ENCODE data around the gene KRTAP21-1. TPM values are rescaled to one million over a fixed set of nuclear protein-coding genes. Genes with fewer than 3 reads are reported as not detected.
"Not testable (repeated sequence)": the region's sequence is repeated elsewhere in the genome, so short reads cannot be mapped to it uniquely, and the experiment has no call there.

KRTAP21-1 gene
- total RNA-seq (not detected), polyA plus RNA-seq (not detected)
- long read RNA-seq, donor 1: 0 reads
- long read RNA-seq, donor 2: 0 reads

- H3K9me3 ChIP-seq (ENCODE audit: control insufficient read depth, low read length); H3K36me3 ChIP-seq (ENCODE audit: control insufficient read depth in 1 of 2, insufficient read depth in 2 of 2, low read length in 1 of 2); intact Hi-C loops (cut with DNase I); DNase-seq; ATAC-seq (ENCODE audit: low FRiP score); H3K27me3 ChIP-seq (ENCODE audit: control insufficient read depth in 1 of 2, insufficient read depth in 2 of 2, low read length in 1 of 2); H3K4me1 ChIP-seq (ENCODE audit: control insufficient read depth in 1 of 2, insufficient read depth in 2 of 2, low read length in 2 of 2); H3K4me3 ChIP-seq (ENCODE audit: low read length in 2 of 2); H3K27ac ChIP-seq (ENCODE audit: low read depth in 1 of 2, low read length in 2 of 2): not testable (repeated sequence)
- WGBS, 2 donors: 97 to 100% methylated on average over 2 of the region's 2 CpGs
These were observed at the start of gene KRTAP21-1 for GRCh38 chr21:30755328-30755727. Gene KRTAP21-1 (minus strand): TSS chr21:30755428. CDS start chr21:30755378, 50 bp downstream.

- DNase-seq (no peak), ATAC-seq (ENCODE audit: low FRiP score) (no peak)
- Histone ChIP-seq H3K4me1 (ENCODE audit: control insufficient read depth in 1 of 2, insufficient read depth in 2 of 2, low read length in 2 of 2) (no peaks in the 10 kb centered on the region), H3K4me3 (ENCODE audit: low read length in 2 of 2) (no peak overlapping the region), H3K27me3 (ENCODE audit: control insufficient read depth in 1 of 2, insufficient read depth in 2 of 2, low read length in 1 of 2) (no peaks in the 10 kb centered on the region), H3K9me3 (ENCODE audit: control insufficient read depth, low read length) (no peaks in the 10 kb centered on the region), H3K27ac (ENCODE audit: low read depth in 1 of 2, low read length in 2 of 2) (no peak overlapping the region), H3K36me3 (ENCODE audit: control insufficient read depth in 1 of 2, insufficient read depth in 2 of 2, low read length in 1 of 2) (no peaks in the 10 kb centered on the region)
- WGBS, 2 donors: 93 to 94% methylated on average over 1 of the region's 1 CpG
- intact Hi-C loops (cut with DNase I): no loop called here
These were observed 45.4 kb upstream of the KRTAP21-1 start for GRCh38 chr21:30800605-30801004.

GRCh38 chr21:30793581-30794314 is 38.5 kb upstream of the KRTAP21-1 start:
- ATAC-seq (ENCODE audit: low FRiP score) (no peak), DNase-seq (no peak)
- H3K27me3 ChIP-seq (ENCODE audit: control insufficient read depth in 1 of 2, insufficient read depth in 2 of 2, low read length in 1 of 2): no peaks in the 10 kb centered on the region
- WGBS, 2 donors: 58 to 59% methylated on average over 2 of the region's 2 CpGs
- H3K4me1 ChIP-seq (ENCODE audit: control insufficient read depth in 1 of 2, insufficient read depth in 2 of 2, low read length in 2 of 2): no peaks in the 10 kb centered on the region
- H3K36me3 ChIP-seq (ENCODE audit: control insufficient read depth in 1 of 2, insufficient read depth in 2 of 2, low read length in 1 of 2): no peaks in the 10 kb centered on the region
- no peak overlapping the region for H3K27ac ChIP-seq (ENCODE audit: low read depth in 1 of 2, low read length in 2 of 2)
- H3K9me3 ChIP-seq (ENCODE audit: control insufficient read depth, low read length): peaks cover 1% of the 10 kb centered on the region
- intact Hi-C loops (cut with DNase I): no loop called here
- no peak overlapping the region for H3K4me3 ChIP-seq (ENCODE audit: low read length in 2 of 2)

- ATAC-seq (ENCODE audit: low FRiP score) (no peak), DNase-seq (no peak)
- Histone ChIP-seq H3K4me1 (ENCODE audit: control insufficient read depth in 1 of 2, insufficient read depth in 2 of 2, low read length in 2 of 2) (no peaks in the 10 kb centered on the region), H3K36me3 (ENCODE audit: control insufficient read depth in 1 of 2, insufficient read depth in 2 of 2, low read length in 1 of 2) (no peaks in the 10 kb centered on the region), H3K27ac (ENCODE audit: low read depth in 1 of 2, low read length in 2 of 2) (no peak overlapping the region), H3K9me3 (ENCODE audit: control insufficient read depth, low read length) (no peaks in the 10 kb centered on the region), H3K27me3 (ENCODE audit: control insufficient read depth in 1 of 2, insufficient read depth in 2 of 2, low read length in 1 of 2) (no peaks in the 10 kb centered on the region), H3K4me3 (ENCODE audit: low read length in 2 of 2) (no peak overlapping the region)
- 89 to 90% methylated on average over 1 of the region's 1 CpG for WGBS, 2 donors
- intact Hi-C loops (cut with DNase I): no loop called here
These were observed 24.0 kb upstream of the KRTAP21-1 start for GRCh38 chr21:30779249-30779648.

GRCh38 chr21:30769724-30770431 is 14.7 kb upstream of the KRTAP21-1 start:
- ATAC-seq (ENCODE audit: low FRiP score) (no peak), DNase-seq (no peak)
- Histone ChIP-seq H3K4me1 (ENCODE audit: control insufficient read depth in 1 of 2, insufficient read depth in 2 of 2, low read length in 2 of 2) (no peaks in the 10 kb centered on the region), H3K27ac (ENCODE audit: low read depth in 1 of 2, low read length in 2 of 2) (no peak overlapping the region), H3K9me3 (ENCODE audit: control insufficient read depth, low read length) (no peaks in the 10 kb centered on the region), H3K36me3 (ENCODE audit: control insufficient read depth in 1 of 2, insufficient read depth in 2 of 2, low read length in 1 of 2) (no peaks in the 10 kb centered on the region), H3K27me3 (ENCODE audit: control insufficient read depth in 1 of 2, insufficient read depth in 2 of 2, low read length in 1 of 2) (no peaks in the 10 kb centered on the region), H3K4me3 (ENCODE audit: low read length in 2 of 2) (no peak overlapping the region)
- intact Hi-C loops (cut with DNase I): no loop called here
- WGBS, 2 donors: 92% methylated on average over 4 of the region's 4 CpGs

GRCh38 chr21:30760776-30761175 is 5.5 kb upstream of the KRTAP21-1 start:
- Histone ChIP-seq H3K4me1 (ENCODE audit: control insufficient read depth in 1 of 2, insufficient read depth in 2 of 2, low read length in 2 of 2) (no peaks in the 10 kb centered on the region), H3K9me3 (ENCODE audit: control insufficient read depth, low read length) (no peaks in the 10 kb centered on the region), H3K4me3 (ENCODE audit: low read length in 2 of 2) (no peak overlapping the region), H3K36me3 (ENCODE audit: control insufficient read depth in 1 of 2, insufficient read depth in 2 of 2, low read length in 1 of 2) (no peaks in the 10 kb centered on the region), H3K27ac (ENCODE audit: low read depth in 1 of 2, low read length in 2 of 2) (no peak overlapping the region), H3K27me3 (ENCODE audit: control insufficient read depth in 1 of 2, insufficient read depth in 2 of 2, low read length in 1 of 2) (no peaks in the 10 kb centered on the region)
- 42 to 56% methylated on average over 2 of the region's 2 CpGs for WGBS, 2 donors
- ATAC-seq (ENCODE audit: low FRiP score) (no peak), DNase-seq (no peak)
- intact Hi-C loops (cut with DNase I): no loop called here

- ATAC-seq (ENCODE audit: low FRiP score) (no peak), DNase-seq (no peak)
- no peaks in the 10 kb centered on the region for H3K9me3 ChIP-seq (ENCODE audit: control insufficient read depth, low read length)
- H3K4me1 ChIP-seq (ENCODE audit: control insufficient read depth in 1 of 2, insufficient read depth in 2 of 2, low read length in 2 of 2): no peaks in the 10 kb centered on the region
- intact Hi-C loops (cut with DNase I): no loop called here
- no peaks in the 10 kb centered on the region for H3K36me3 ChIP-seq (ENCODE audit: control insufficient read depth in 1 of 2, insufficient read depth in 2 of 2, low read length in 1 of 2)
- 21 to 43% methylated on average over 2 of the region's 2 CpGs for WGBS, 2 donors
- H3K27me3 ChIP-seq (ENCODE audit: control insufficient read depth in 1 of 2, insufficient read depth in 2 of 2, low read length in 1 of 2): no peaks in the 10 kb centered on the region
- no peak overlapping the region for H3K27ac ChIP-seq (ENCODE audit: low read depth in 1 of 2, low read length in 2 of 2)
- H3K4me3 ChIP-seq (ENCODE audit: low read length in 2 of 2): no peak overlapping the region
These were observed 3.1 kb upstream of the KRTAP21-1 start for GRCh38 chr21:30758306-30758705.

GRCh38 chr21:30747159-30747558 is 8.1 kb downstream of the KRTAP21-1 start, which contains the start of gene KRTAP21-2:
Gene KRTAP21-2 (minus strand): TSS chr21:30747259. CDS start chr21:30747202, 57 bp downstream.
- DNase-seq (no peak), ATAC-seq (ENCODE audit: low FRiP score) (no peak)

GRCh38 chr21:30740462-30740861 is 14.8 kb downstream of the KRTAP21-1 start:
- Histone ChIP-seq H3K4me3 (ENCODE audit: low read length in 2 of 2) (no peak overlapping the region), H3K9me3 (ENCODE audit: control insufficient read depth, low read length) (no peaks in the 10 kb centered on the region), H3K36me3 (ENCODE audit: control insufficient read depth in 1 of 2, insufficient read depth in 2 of 2, low read length in 1 of 2) (no peaks in the 10 kb centered on the region), H3K4me1 (ENCODE audit: control insufficient read depth in 1 of 2, insufficient read depth in 2 of 2, low read length in 2 of 2) (no peaks in the 10 kb centered on the region), H3K27ac (ENCODE audit: low read depth in 1 of 2, low read length in 2 of 2) (no peak overlapping the region), H3K27me3 (ENCODE audit: control insufficient read depth in 1 of 2, insufficient read depth in 2 of 2, low read length in 1 of 2) (no peaks in the 10 kb centered on the region)
- intact Hi-C loops (cut with DNase I): no loop called here
- ATAC-seq (ENCODE audit: low FRiP score) (no peak), DNase-seq (no peak)
- 84 to 95% methylated on average over 2 of the region's 2 CpGs for WGBS, 2 donors

More at GRCh38 chr21:30747159-30747558, 8.1 kb downstream of the KRTAP21-1 start, which contains the start of gene KRTAP21-2:
- Histone ChIP-seq H3K27ac (ENCODE audit: low read depth in 1 of 2, low read length in 2 of 2) (no peak within 1 kb of the TSS), H3K36me3 (ENCODE audit: control insufficient read depth in 1 of 2, insufficient read depth in 2 of 2, low read length in 1 of 2) (no peaks in the 10 kb centered on the region), H3K4me1 (ENCODE audit: control insufficient read depth in 1 of 2, insufficient read depth in 2 of 2, low read length in 2 of 2) (no peaks in the 10 kb centered on the region), H3K4me3 (ENCODE audit: low read length in 2 of 2) (no peak within 1 kb of the TSS), H3K27me3 (ENCODE audit: control insufficient read depth in 1 of 2, insufficient read depth in 2 of 2, low read length in 1 of 2) (no peaks in the 10 kb centered on the region), H3K9me3 (ENCODE audit: control insufficient read depth, low read length) (no peaks in the 10 kb centered on the region)
- intact Hi-C loops (cut with DNase I): no loop called here
